NB4 (cell line): ENCODE data around the gene SEMA6A.

Experiments
- CTCF ChIP-seq: IDR thresholded peaks from one replicate; pipeline ENCODE4 v1.5.1; 2012; ENCODE audit warnings: low read depth, low read length
- MYC ChIP-seq: IDR thresholded peaks from 2 replicates; pipeline ENCODE4 v1.6.1; 2011; ENCODE audit warnings: low read depth, low read length
- POLR2A ChIP-seq: IDR thresholded peaks from 2 replicates; pipeline ENCODE4 v1.6.1; 2011; ENCODE audit warnings: mild to moderate bottlenecking; ENCODE audit not compliant: insufficient read length; ENCODE audit errors: extremely low read depth
- TF ChIP-seq, protein P1 (sequence below): IDR thresholded peaks from 2 replicates; pipeline ENCODE4 v1.6.1; 2011; ENCODE audit warnings: low read depth, low read length

GRCh38 chr5:116566251-116566650 is 8.4 kb downstream of the SEMA6A start:
- TF ChIP-seq CTCF: no peak
- TF ChIP-seq POLR2A: no peak
- TF ChIP-seq, protein P1, sequence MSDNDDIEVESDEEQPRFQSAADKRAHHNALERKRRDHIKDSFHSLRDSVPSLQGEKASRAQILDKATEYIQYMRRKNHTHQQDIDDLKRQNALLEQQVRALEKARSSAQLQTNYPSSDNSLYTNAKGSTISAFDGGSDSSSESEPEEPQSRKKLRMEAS: no peak
- no peak for TF ChIP-seq MYC
